HEK293 (cell line): ENCODE results near the gene FYCO1.

Experiments
- CTCF ChIA-PET: fragments of 350-600 bp; formaldehyde crosslinking; extraction: SDS; loops from one replicate; lab custom pipeline; 2021; ENCODE audit warnings: antibody characterized with exemption; lab: Yijun Ruan, JAX
- POLR2A ChIA-PET: fragments of 300-600 bp; formaldehyde crosslinking; extraction: SDS; loops from one replicate; lab custom pipeline; 2020; ENCODE audit warnings: antibody characterized with exemption, inconsistent platforms; lab: Yijun Ruan, JAX
- H3K27ac ChIP-seq: fragments of 200-500 bp; sonication (Bioruptor generic); 2 replicates; pipeline ENCODE4 v1.5.1; 2014; ENCODE audit warnings: low read depth, low read length, control low read depth, inconsistent platforms; ENCODE audit errors: extremely low read depth
- H3K36me3 ChIP-seq, 2 experiments: fragments of 200-500 bp in 1 of 2; sonication (Bioruptor generic) in 1 of 2; 1 replicate in 1 of 2; 2 replicates in 1 of 2; pipeline ENCODE4 v1.5.1; 2014 to 2017; ENCODE audit warnings: inconsistent platforms in 2 of 2, low read length in 2 of 2; ENCODE audit not compliant: control insufficient read depth in 2 of 2, insufficient read depth in 1 of 2
- H3K4me1 ChIP-seq: fragments of 200-500 bp; sonication (Bioruptor generic); 2 replicates; pipeline ENCODE4 v1.5.1; 2014; ENCODE audit warnings: mild to moderate bottlenecking, low read length, inconsistent platforms; ENCODE audit not compliant: control insufficient read depth, insufficient read depth
- H3K4me3 ChIP-seq: 2 replicates; pipeline ENCODE4 v1.5.1; 2011; ENCODE audit warnings: low read depth, mild to moderate bottlenecking, control low read depth, low read length, moderate library complexity
- H3K9me3 ChIP-seq: fragments of 200-500 bp; sonication (Bioruptor generic); 2 replicates; pipeline ENCODE4 v1.5.1; 2014; ENCODE audit warnings: low read depth, low read length, inconsistent platforms; ENCODE audit not compliant: control insufficient read depth, insufficient read depth
- BCL11B ChIP-seq: fragments of 450-650 bp; formaldehyde crosslinking; IDR thresholded peaks from 2 replicates; pipeline ENCODE4 v1.5.1; 2016; ENCODE audit warnings: low read depth, missing biosample characterization, missing genetic modification characterization
- KLF9 ChIP-seq: fragments of 450-650 bp; formaldehyde crosslinking; IDR thresholded peaks from 2 replicates; pipeline ENCODE4 v1.5.1; 2016; ENCODE audit warnings: missing biosample characterization, missing genetic modification characterization, low read depth
- RBAK ChIP-seq: fragments of 450-650 bp; formaldehyde crosslinking; IDR thresholded peaks from 2 replicates; pipeline ENCODE4 v1.5.1; 2016; ENCODE audit warnings: missing biosample characterization, missing genetic modification characterization
- TRIM28 ChIP-seq: IDR thresholded peaks from 2 replicates; pipeline ENCODE4 v1.6.1; 2011; ENCODE audit warnings: low read length, control low read depth, borderline replicate concordance
- ZBTB11 ChIP-seq: fragments of 450-650 bp; formaldehyde crosslinking; conservative IDR thresholded peaks from 2 replicates; pipeline ENCODE4 v1.5.1; 2016; ENCODE audit warnings: low read depth, missing biosample characterization, missing genetic modification characterization
- ZBTB7A ChIP-seq: fragments of 450-650 bp; formaldehyde crosslinking; IDR thresholded peaks from 2 replicates; pipeline ENCODE4 v1.5.1; 2016; ENCODE audit warnings: low read depth, missing biosample characterization, missing genetic modification characterization
- ZNF112 ChIP-seq: fragments of 450-650 bp; formaldehyde crosslinking; IDR thresholded peaks from 2 replicates; pipeline ENCODE4 v1.5.0; 2017; ENCODE audit warnings: missing biosample characterization, missing genetic modification characterization
- ZNF114 ChIP-seq: fragments of 450-650 bp; formaldehyde crosslinking; IDR thresholded peaks from 2 replicates; pipeline ENCODE4 v1.5.0; 2017; ENCODE audit warnings: missing biosample characterization, missing genetic modification characterization
- ZNF133 ChIP-seq: fragments of 450-650 bp; formaldehyde crosslinking; IDR thresholded peaks from 2 replicates; pipeline ENCODE4 v1.5.1; 2016; ENCODE audit warnings: missing biosample characterization, missing genetic modification characterization
- ZNF16 ChIP-seq: fragments of 450-650 bp; formaldehyde crosslinking; IDR thresholded peaks from 2 replicates; pipeline ENCODE4 v1.5.1; 2016; ENCODE audit warnings: low read depth, missing biosample characterization, missing genetic modification characterization
- ZNF211 ChIP-seq: fragments of 450-650 bp; formaldehyde crosslinking; IDR thresholded peaks from 2 replicates; pipeline ENCODE4 v1.5.1; 2016; ENCODE audit warnings: low read depth, missing biosample characterization, missing genetic modification characterization
- ZNF221 ChIP-seq: fragments of 450-650 bp; formaldehyde crosslinking; IDR thresholded peaks from 2 replicates; pipeline ENCODE4 v1.5.1; 2017; ENCODE audit warnings: missing biosample characterization, missing genetic modification characterization, borderline replicate concordance
- ZNF23 ChIP-seq: fragments of 450-650 bp; formaldehyde crosslinking; IDR thresholded peaks from 2 replicates; pipeline ENCODE4 v1.5.1; 2016; ENCODE audit warnings: missing biosample characterization, missing genetic modification characterization, borderline replicate concordance
- ZNF350 ChIP-seq: fragments of 450-650 bp; formaldehyde crosslinking; IDR thresholded peaks from 2 replicates; pipeline ENCODE4 v1.5.0; 2017; ENCODE audit warnings: missing biosample characterization, mild to moderate bottlenecking, missing genetic modification characterization
- ZNF398 ChIP-seq: fragments of 450-650 bp; formaldehyde crosslinking; IDR thresholded peaks from 2 replicates; pipeline ENCODE4 v1.5.1; 2017; ENCODE audit warnings: missing biosample characterization, missing genetic modification characterization
- ZNF521 ChIP-seq: fragments of 450-650 bp; formaldehyde crosslinking; IDR thresholded peaks from 2 replicates; pipeline ENCODE4 v1.5.1; 2017; ENCODE audit warnings: missing biosample characterization, mild to moderate bottlenecking, missing genetic modification characterization
- ZNF529 ChIP-seq: fragments of 450-650 bp; formaldehyde crosslinking; IDR thresholded peaks from 2 replicates; pipeline ENCODE4 v1.5.1; 2017; ENCODE audit warnings: missing genetic modification characterization, missing biosample characterization; ENCODE audit not compliant: insufficient replicate concordance
- ZNF530 ChIP-seq: fragments of 450-650 bp; formaldehyde crosslinking; IDR thresholded peaks from 2 replicates; pipeline ENCODE4 v1.5.1; 2016; ENCODE audit warnings: low read depth, missing biosample characterization, missing genetic modification characterization
- ZNF658 ChIP-seq: fragments of 450-650 bp; formaldehyde crosslinking; IDR thresholded peaks from 2 replicates; pipeline ENCODE4; 2016; ENCODE audit warnings: missing biosample characterization, missing genetic modification characterization
- ZNF677 ChIP-seq: fragments of 450-650 bp; IDR thresholded peaks from 2 replicates; pipeline ENCODE4 v1.5.0; 2018; ENCODE audit warnings: missing biosample characterization, mild to moderate bottlenecking, missing genetic modification characterization, moderate library complexity
- ZNF768 ChIP-seq: fragments of 450-650 bp; formaldehyde crosslinking; IDR thresholded peaks from 2 replicates; pipeline ENCODE4 v1.5.1; 2018; ENCODE audit warnings: missing biosample characterization, mild to moderate bottlenecking, missing genetic modification characterization
- ZNF776 ChIP-seq: fragments of 450-650 bp; formaldehyde crosslinking; IDR thresholded peaks from 2 replicates; pipeline ENCODE4 v1.5.0; 2017; ENCODE audit warnings: missing biosample characterization, missing genetic modification characterization, borderline replicate concordance

The FYCO1 gene

GRCh38 chr3:45976191-45977091, 19.2 kb downstream of the FYCO1 start:
- TF ChIP-seq ZNF114 (tag by site-specific recombination) (no peak), ZNF23 (tag by site-specific recombination) (no peak), ZBTB11 (tag by site-specific recombination) (no peak), KLF9 (no peak), ZNF211 (tag by site-specific recombination) (no peak), ZNF398 (no peak), ZNF521 (tag by site-specific recombination) (no peak), ZNF133 (tag by site-specific recombination) (no peak), ZNF112 (tag by site-specific recombination) (no peak)
- TF ChIP-seq, all 188 proteins: peak for 0
- Histone ChIP-seq H3K4me1 (no peaks in the 10 kb centered on the region), H3K9me3 (no peaks in the 10 kb centered on the region), H3K27ac (no peak overlapping the region), H3K4me3 (no peak overlapping the region), H3K36me3 (peaks cover 10 to 80% of the 10 kb centered on the region in 2 experiments)
- ChIA-PET CTCF (interaction anchor here (0.6 to 1.4 kb wide), 4 partner anchors 37 to 1760 kb away, joined by 3 to 8 read pairs (median 3); no protein-coding TSS in a partner anchor), POLR2A (no interaction called here)

GRCh38 chr3:45975686-45976085, 19.9 kb downstream of the FYCO1 start:
- CTCF ChIA-PET: interaction anchor here (0.6 kb wide), 2 partner anchors 63 to 1761 kb away, joined by 3 read pairs; no protein-coding TSS in a partner anchor
- peaks cover 15 to 78% of the 10 kb centered on the region in 2 experiments for H3K36me3 ChIP-seq

GRCh38 chr3:45974686-45975085, 20.9 kb downstream of the FYCO1 start:
- no peak overlapping the region for H3K4me3 ChIP-seq
- H3K4me1 ChIP-seq: no peaks in the 10 kb centered on the region
- TF ChIP-seq ZNF16 (tag by site-specific recombination) (no peak), ZNF530 (no peak), RBAK (tag by site-specific recombination) (no peak), ZNF521 (tag by site-specific recombination) (no peak), ZNF221 (tag by site-specific recombination) (no peak), ZNF768 (tag by site-specific recombination) (no peak), BCL11B (no peak), TRIM28 (no peak), ZNF658 (tag by site-specific recombination) (no peak), ZNF350 (tag by site-specific recombination) (no peak)
- H3K27ac ChIP-seq: no peak overlapping the region
- CTCF ChIA-PET: interaction anchor here (0.9 to 1.5 kb wide), 2 partner anchors 32 to 106 kb away, joined by 3 to 6 read pairs; partner anchors contain the start of gene CXCR6
- H3K36me3 ChIP-seq: peaks cover 12 to 79% of the 10 kb centered on the region in 2 experiments
- POLR2A ChIA-PET: interaction anchor here (0.6 kb wide), 1 partner anchor 22 kb away, joined by 3 read pairs; no protein-coding TSS in a partner anchor
- H3K9me3 ChIP-seq: no peaks in the 10 kb centered on the region

More at GRCh38 chr3:45975686-45976085, 19.9 kb downstream of the FYCO1 start:
- H3K4me3 ChIP-seq: no peak overlapping the region
- H3K4me1 ChIP-seq: no peaks in the 10 kb centered on the region
- H3K9me3 ChIP-seq: no peaks in the 10 kb centered on the region
- no peak overlapping the region for H3K27ac ChIP-seq
- TF ChIP-seq ZNF521 (tag by site-specific recombination) (no peak), ZNF677 (tag by site-specific recombination) (no peak), ZNF529 (no peak), ZBTB7A (no peak), ZNF776 (tag by site-specific recombination) (no peak)
- TF ChIP-seq, all 188 proteins: peak for 0
- POLR2A ChIA-PET: no interaction called here
